ENCODE measurements around the gene CTTN. TPM values are rescaled to one million over a fixed set of nuclear protein-coding genes. Genes with fewer than 3 reads are reported as not detected.
"Not testable (repeated sequence)": the region's sequence is repeated elsewhere in the genome, so short reads cannot be mapped to it uniquely, and the experiment has no call there.

CTTN gene
- total RNA-seq, 4 donors from 2014 or later = 253 to 417 (median 342) TPM

DNA sequence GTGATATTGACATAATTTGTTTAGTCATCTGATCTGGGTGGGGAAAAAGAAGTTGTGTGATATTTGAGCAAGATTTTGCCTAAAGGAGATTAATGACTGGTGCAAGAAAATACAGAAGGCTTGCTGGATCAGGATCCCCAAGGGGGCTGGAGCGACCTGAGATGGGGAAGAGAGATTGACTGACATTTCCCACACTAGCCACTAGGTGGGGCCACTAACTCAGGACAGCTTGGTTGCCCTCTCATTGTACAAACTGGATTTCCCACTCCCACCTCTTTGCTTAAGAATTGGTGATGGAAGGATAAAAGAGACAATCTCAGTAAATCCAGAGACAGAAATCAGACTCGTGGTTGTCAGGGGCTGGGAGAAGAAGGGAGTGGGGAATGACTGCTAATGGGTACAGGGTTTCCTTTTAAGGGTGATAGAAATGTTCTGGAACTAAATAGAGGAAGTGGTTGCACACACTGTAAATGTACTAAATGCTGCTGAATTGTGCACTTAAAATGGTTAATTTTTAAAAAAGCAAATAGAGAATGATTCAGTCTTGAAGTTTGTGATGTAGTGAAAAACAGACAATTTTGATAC, 50.7 kb downstream of the CTTN start:
- DNase-seq (ENCODE audit: low spot score in 2 of 2) = no peak
- 51 to 52% methylated on average over 2 of the region's 2 CpGs for WGBS, 2 donors
- TF ChIP-seq, protein P1, sequence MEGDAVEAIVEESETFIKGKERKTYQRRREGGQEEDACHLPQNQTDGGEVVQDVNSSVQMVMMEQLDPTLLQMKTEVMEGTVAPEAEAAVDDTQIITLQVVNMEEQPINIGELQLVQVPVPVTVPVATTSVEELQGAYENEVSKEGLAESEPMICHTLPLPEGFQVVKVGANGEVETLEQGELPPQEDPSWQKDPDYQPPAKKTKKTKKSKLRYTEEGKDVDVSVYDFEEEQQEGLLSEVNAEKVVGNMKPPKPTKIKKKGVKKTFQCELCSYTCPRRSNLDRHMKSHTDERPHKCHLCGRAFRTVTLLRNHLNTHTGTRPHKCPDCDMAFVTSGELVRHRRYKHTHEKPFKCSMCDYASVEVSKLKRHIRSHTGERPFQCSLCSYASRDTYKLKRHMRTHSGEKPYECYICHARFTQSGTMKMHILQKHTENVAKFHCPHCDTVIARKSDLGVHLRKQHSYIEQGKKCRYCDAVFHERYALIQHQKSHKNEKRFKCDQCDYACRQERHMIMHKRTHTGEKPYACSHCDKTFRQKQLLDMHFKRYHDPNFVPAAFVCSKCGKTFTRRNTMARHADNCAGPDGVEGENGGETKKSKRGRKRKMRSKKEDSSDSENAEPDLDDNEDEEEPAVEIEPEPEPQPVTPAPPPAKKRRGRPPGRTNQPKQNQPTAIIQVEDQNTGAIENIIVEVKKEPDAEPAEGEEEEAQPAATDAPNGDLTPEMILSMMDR (IDR thresholded peaks at IDR 0.05) = no peak
- TF ChIP-seq EP300 (IDR thresholded peaks at IDR 0.05) (no peak), POLR2A (IDR thresholded peaks at IDR 0.05) (no peak)
- Histone ChIP-seq H3K4me1 (no peaks in the 10 kb centered on the region), H3K27me3 (no peaks in the 10 kb centered on the region), H3K27ac (no peak overlapping the region), H3K4me3 (no peak overlapping the region), H3K9me3 (peaks cover 0 to 35% (median 0%) of the 10 kb centered on the region in 4 donors), H3K36me3 (no peaks in the 10 kb centered on the region)

DNA sequence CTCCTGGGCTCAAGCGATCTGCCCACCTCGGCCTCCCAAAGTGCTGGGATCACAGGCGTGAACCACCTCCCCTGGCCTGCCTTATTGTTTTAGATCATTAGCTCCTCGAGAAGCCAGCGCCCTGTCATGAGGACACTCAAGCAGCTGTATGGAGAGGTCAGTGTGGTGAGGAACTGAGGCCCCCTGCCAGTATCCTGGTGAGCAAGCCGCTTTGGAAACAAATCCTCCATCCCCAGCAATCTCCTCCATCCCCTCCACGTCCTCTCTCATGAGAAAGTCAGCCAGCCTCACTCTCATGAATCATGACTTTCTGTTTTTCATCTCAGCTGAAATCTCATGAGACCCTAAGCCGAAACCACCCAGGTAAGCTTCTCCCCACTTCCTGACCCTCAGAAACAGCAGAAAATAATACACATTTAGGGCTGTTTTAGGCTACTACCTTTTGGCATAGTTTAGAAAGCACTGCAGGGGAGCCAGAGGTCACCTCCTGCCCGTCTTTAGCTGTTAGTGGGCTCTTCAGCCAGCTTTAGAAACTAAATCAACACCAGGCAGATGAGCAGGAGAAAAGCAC, 56.0 kb downstream of the CTTN start:
- H3K27ac ChIP-seq = no peak overlapping the region
- peaks cover 0 to 22% (median 0%) of the 10 kb centered on the region in 4 donors for H3K9me3 ChIP-seq
- peaks cover 0 to 11% (median 0%) of the 10 kb centered on the region in 4 donors for H3K4me1 ChIP-seq
- no peaks in the 10 kb centered on the region for H3K27me3 ChIP-seq
- WGBS, 2 donors = 79 to 84% methylated on average over 9 of the region's 9 CpGs
- TF ChIP-seq, protein P1 (IDR thresholded peaks at IDR 0.05) = no peak
- TF ChIP-seq POLR2A (IDR thresholded peaks at IDR 0.05) (no peak), EP300 (IDR thresholded peaks at IDR 0.05) (no peak)
- H3K4me3 ChIP-seq = no peak overlapping the region
- H3K36me3 ChIP-seq = no peaks in the 10 kb centered on the region
- DNase-seq (ENCODE audit: low spot score in 2 of 2) = no peak

DNA sequence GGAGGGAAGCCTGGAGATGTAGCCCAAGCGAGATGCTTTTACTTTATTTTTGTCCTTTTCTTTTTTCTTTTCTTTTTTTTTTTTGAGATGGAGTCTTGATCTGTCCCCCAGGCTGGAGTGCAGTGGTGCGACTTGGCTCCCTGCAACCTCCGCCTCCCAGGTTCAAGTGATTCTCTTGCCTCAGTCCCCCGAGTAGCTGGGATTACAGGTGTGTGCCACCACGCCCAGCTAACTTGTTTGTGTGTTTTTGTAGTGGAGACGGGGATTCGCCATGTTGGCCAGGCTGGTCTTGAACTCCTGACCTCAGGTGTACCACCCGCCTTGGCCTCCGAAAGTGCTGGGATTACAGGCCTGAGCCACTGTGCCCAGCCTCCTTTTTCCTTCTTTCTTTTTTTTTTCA, 56.5 kb downstream of the CTTN start:
- not testable (repeated sequence) for H3K27ac ChIP-seq; DNase-seq (ENCODE audit: low spot score in 2 of 2); H3K36me3 ChIP-seq; H3K27me3 ChIP-seq; H3K4me3 ChIP-seq
- Histone ChIP-seq H3K4me1 (peaks cover 0 to 11% (median 0%) of the 10 kb centered on the region in 4 donors), H3K9me3 (peaks cover 0 to 16% (median 0%) of the 10 kb centered on the region in 4 donors)
- 87 to 88% methylated on average over 9 of the region's 9 CpGs for WGBS, 2 donors

DNA sequence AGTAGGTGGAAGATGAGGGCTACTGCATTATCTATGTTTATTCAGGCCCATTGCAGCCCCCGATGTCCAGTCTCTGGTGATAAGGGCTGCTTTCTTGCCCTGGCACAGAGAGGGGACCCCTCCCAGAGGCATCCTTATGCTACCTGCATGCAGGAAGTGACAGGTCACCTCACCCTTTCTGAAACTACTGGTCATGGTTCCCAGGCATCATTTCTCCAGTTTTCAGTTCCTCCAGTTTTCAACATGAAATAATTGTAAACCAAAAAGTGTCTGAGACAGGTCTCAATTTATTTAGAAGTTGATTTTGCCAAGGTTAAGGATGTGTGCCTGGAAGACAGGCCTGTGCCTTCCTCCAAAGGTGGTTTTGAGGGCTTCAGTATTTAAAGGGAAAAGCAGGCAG, 57.0 kb downstream of the CTTN start:
- Histone ChIP-seq H3K4me1 (peaks cover 0 to 11% (median 0%) of the 10 kb centered on the region in 4 donors), H3K4me3 (no peak overlapping the region), H3K27me3 (no peaks in the 10 kb centered on the region), H3K9me3 (peaks cover 0 to 11% (median 0%) of the 10 kb centered on the region in 4 donors), H3K36me3 (no peaks in the 10 kb centered on the region), H3K27ac (no peak overlapping the region)
- 39 to 59% methylated on average over 1 of the region's 1 CpG for WGBS, 2 donors
- TF ChIP-seq, protein P1 (IDR thresholded peaks at IDR 0.05) = no peak
- TF ChIP-seq EP300 (IDR thresholded peaks at IDR 0.05) = no peak
- DNase-seq (ENCODE audit: low spot score in 2 of 2) = no peak

DNA sequence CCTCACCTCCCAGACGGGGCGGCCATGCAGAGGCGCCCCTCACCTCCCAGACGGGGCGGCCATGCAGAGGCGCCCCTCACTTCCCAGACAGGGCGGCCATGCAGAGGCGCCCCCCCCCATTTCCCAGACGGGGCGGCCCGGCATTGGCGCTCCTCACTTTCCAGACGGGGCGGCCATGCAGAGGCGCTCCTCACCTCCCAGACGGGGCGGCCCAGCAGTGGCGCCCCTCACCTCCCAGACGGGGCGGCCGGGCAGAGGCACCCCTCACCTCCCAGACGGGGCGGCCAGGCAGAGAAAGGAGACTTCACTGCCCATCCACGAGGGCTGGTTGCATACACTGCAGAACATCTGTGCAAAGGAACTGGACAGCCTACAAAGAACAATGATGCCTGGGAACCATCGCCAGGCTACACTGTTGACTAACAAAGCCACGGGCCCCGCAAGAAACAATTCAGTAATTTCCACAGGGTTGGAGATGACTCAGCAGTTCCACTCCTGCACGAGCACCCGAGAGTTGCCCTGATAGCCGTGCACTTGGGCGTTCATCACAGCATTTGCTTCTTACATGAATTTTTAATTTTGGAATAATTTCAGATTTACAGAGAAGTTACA, 58.7 kb downstream of the CTTN start:
- H3K4me3 ChIP-seq = no peak overlapping the region
- H3K9me3 ChIP-seq = no peaks in the 10 kb centered on the region
- TF ChIP-seq, protein P1 (IDR thresholded peaks at IDR 0.05) = no peak
- TF ChIP-seq EP300 (IDR thresholded peaks at IDR 0.05) = no peak
- no peak for DNase-seq (ENCODE audit: low spot score in 2 of 2)
- WGBS, 2 donors = 31 to 62% methylated on average over 12 to 25 of the region's 31 CpGs
- H3K27ac ChIP-seq = no peak overlapping the region
- H3K27me3 ChIP-seq = no peaks in the 10 kb centered on the region
- H3K4me1 ChIP-seq = peaks cover 0 to 11% (median 0%) of the 10 kb centered on the region in 4 donors
- H3K36me3 ChIP-seq = no peaks in the 10 kb centered on the region

All from tibial nerve (tissue), 4 donors.